Chondrocyte (in vitro differentiated cells): Measurements from ENCODE around the gene SAMD8. TPM values are rescaled to one million over a fixed set of nuclear protein-coding genes. Genes with fewer than 3 reads are reported as not detected.
"Not testable (repeated sequence)": the region's sequence is repeated elsewhere in the genome, so short reads cannot be mapped to it uniquely, and the experiment has no call there.

Source experiments
- DNase-seq: peaks from one replicate; pipeline ENCODE4 v3.0.0; 2021; ENCODE audit warnings: mixed read lengths, low spot score
- H3K27ac Mint-ChIP-seq: one replicate; pipeline ENCODE4 v1.8.0; 2021; ENCODE audit warnings: mild to moderate bottlenecking, moderate library complexity, mixed read lengths; ENCODE audit not compliant: unreplicated experiment
- H3K27me3 Mint-ChIP-seq: 2 replicates; pipeline ENCODE4 v1.8.0; 2021; ENCODE audit warnings: low read depth, mixed read lengths
- H3K36me3 Mint-ChIP-seq: 2 replicates; pipeline ENCODE4 v1.8.0; 2021; ENCODE audit warnings: low read depth, mixed read lengths
- H3K4me1 Mint-ChIP-seq: 2 replicates; pipeline ENCODE4 v1.8.0; 2021; ENCODE audit warnings: low read depth, mild to moderate bottlenecking, mixed read lengths
- H3K4me3 Mint-ChIP-seq: one replicate; pipeline ENCODE4 v1.8.0; 2021; ENCODE audit warnings: mild to moderate bottlenecking, moderate library complexity, mixed read lengths; ENCODE audit not compliant: unreplicated experiment
- H3K9me3 Mint-ChIP-seq: 2 replicates; pipeline ENCODE4 v1.8.0; 2021; ENCODE audit warnings: low read depth, mixed read lengths
- total RNA-seq: library from RNA; stranded (reverse); gene quantifications from 3 replicates; pipeline ENCODE4 v1.2.1, GENCODE V29; 2021
- TF ChIP-seq, protein P1 (sequence below): fragments of 200-600 bp; sonication (generic); IDR thresholded peaks from 2 replicates; pipeline ENCODE4 v1.5.0; 2021; ENCODE audit warnings: antibody characterized with exemption, mild to moderate bottlenecking, moderate library complexity

SAMD8 gene
- total RNA-seq, 1 donor from 2014 or later: 24.7 TPM

DNA sequence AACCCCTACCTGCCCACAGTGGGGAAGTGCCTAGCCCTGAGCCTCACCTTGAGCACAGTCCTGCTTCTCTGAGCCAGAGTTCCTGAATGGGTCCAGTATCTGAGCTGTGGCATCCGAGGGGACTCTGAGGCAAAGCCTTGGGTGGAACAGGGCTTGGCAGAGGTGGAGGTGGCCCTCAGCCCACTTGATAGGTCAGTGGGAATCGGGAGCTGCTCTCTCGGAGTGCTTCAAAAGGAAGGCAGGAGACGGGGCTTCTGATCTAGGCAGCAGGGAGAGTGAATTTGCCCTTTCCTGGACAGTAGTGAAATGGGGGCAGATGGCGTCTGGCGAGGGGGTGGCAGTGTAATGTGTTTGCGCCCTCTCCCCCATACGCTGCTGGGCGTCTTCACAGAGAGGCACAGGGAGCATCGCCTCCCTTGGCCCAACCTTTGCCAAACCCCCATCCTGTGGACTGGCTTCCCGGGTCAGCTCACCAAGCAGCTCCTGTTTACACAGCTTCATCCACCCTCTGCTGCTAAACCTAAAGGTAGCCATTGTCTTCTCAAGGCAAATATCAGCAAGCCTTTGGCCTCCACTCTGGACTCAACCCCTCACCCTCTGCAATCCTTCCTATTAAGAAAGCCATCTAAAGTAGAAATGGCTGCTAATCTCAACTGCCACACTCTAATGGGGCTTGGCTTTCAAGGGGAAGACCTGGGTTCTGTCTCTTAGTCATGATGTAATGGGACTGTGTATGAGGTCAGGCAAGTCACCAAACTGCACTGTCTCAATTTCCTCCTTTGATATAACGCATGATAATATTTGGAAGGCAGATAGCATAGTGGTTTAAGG, 78.0 kb downstream of the SAMD8 start:
- H3K9me3 Mint-ChIP-seq: no peaks in the 10 kb centered on the region
- DNase-seq: no peak
- no peaks in the 10 kb centered on the region for H3K36me3 Mint-ChIP-seq
- peaks cover 10% of the 10 kb centered on the region for H3K4me1 Mint-ChIP-seq
- H3K4me3 Mint-ChIP-seq: no peak overlapping the region
- H3K27ac Mint-ChIP-seq: no peak overlapping the region
- TF ChIP-seq, protein P1, sequence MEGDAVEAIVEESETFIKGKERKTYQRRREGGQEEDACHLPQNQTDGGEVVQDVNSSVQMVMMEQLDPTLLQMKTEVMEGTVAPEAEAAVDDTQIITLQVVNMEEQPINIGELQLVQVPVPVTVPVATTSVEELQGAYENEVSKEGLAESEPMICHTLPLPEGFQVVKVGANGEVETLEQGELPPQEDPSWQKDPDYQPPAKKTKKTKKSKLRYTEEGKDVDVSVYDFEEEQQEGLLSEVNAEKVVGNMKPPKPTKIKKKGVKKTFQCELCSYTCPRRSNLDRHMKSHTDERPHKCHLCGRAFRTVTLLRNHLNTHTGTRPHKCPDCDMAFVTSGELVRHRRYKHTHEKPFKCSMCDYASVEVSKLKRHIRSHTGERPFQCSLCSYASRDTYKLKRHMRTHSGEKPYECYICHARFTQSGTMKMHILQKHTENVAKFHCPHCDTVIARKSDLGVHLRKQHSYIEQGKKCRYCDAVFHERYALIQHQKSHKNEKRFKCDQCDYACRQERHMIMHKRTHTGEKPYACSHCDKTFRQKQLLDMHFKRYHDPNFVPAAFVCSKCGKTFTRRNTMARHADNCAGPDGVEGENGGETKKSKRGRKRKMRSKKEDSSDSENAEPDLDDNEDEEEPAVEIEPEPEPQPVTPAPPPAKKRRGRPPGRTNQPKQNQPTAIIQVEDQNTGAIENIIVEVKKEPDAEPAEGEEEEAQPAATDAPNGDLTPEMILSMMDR: no peak
- H3K27me3 Mint-ChIP-seq: no peaks in the 10 kb centered on the region

DNA sequence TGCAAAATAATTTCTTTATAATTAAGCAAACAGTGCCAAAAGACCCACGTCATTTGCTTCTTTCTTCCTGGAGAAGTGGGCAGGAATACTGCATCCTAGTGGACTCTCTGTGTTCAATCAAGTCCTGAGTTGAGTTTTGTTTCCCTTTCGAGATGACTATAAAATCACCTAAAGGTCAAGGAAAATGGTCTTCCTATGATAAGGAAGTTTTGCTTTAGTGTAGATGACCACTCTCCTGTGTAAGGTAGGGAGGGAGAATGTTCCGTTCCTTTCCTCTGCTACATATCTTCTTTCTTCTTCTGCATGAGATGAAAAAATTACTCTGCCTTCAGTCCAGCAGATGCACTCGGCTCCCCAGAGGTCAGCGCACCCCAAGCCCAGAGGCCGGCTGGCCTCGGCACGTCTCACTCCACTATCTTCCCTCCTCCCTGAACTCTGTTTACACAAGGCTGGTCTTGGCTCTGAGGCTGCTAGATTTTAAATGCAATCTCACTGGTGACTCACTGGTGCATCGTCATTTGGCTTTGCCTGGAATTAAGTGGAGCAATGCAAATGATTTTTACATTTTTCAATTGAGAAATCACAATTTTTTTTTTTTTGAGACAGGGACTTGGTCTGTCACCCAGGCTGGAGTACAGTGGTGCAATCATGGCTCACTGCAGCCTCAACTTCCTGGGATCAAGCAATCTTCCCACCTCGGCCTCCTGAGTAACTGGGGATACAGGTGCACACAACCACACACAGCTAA, 80.5 kb downstream of the SAMD8 start:
- Mint-ChIP-seq H3K9me3 (no peaks in the 10 kb centered on the region), H3K27me3 (no peaks in the 10 kb centered on the region), H3K36me3 (peaks cover 2% of the 10 kb centered on the region), H3K4me1 (peaks cover 7% of the 10 kb centered on the region), H3K27ac (peak overlapping the region; percentile 96), H3K4me3 (peak overlapping the region; percentile 26)
- DNase-seq: no peak
- TF ChIP-seq, protein P1: peak; percentile 50

DNA sequence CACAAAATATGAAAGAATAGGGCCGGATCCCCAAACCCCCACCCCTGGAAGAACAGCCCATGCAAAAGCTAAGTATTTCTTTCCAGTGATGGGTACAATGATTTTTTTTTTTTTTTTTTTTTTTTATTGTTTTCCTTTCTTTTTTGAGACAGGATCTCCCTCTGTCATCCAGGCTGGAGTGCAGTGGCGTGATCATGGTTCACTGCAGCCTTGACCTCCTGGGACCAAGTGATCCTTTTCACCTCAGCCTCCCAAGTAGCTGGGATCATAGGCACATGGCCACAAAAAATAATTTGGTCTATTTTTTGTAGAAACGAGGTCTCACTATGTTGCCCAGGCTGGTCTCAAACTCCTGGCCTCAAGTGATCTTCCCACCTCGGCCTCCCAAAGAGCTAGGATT, 83.2 kb downstream of the SAMD8 start:
- not testable (repeated sequence) for H3K27ac Mint-ChIP-seq, DNase-seq, H3K4me1 Mint-ChIP-seq, H3K27me3 Mint-ChIP-seq, H3K4me3 Mint-ChIP-seq, H3K9me3 Mint-ChIP-seq, H3K36me3 Mint-ChIP-seq

DNA sequence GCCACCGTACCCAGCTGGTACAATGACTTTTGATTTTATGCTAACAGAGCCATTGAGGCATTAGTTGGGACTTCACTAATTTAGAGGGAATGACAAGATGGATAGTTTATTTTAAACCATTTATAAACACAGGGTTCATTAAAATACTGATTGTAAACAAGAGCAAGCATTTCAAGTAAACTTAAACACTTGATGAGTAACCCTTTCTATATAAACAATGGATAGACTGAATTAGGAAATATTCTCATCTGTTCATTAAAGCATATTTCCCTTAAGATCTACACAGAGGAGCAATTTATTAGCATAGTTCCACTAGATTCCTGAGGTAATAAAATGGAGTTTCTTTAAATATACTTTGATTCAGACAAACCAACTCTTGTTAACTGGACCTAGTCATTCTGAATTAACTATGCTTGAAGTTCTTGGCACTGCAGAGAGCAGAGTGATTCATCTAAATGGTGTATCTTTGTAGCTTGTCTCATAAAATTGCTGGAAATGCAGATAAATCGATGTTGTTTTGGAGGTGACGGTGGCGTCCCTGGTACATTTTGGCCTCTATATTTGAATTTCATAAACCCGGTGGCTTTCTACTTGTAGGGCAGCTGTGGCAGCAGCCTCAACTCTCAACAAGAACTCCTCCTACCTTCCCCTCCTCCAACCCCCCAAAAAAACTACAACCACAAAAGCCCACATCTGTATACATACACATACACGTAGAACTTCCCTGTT, 83.7 kb downstream of the SAMD8 start:
- Mint-ChIP-seq H3K9me3 (no peaks in the 10 kb centered on the region), H3K27ac (no peak overlapping the region), H3K4me3 (no peak overlapping the region), H3K4me1 (peaks cover 7% of the 10 kb centered on the region), H3K36me3 (peaks cover 4% of the 10 kb centered on the region), H3K27me3 (no peaks in the 10 kb centered on the region)
- no peak for DNase-seq
- TF ChIP-seq, protein P1: no peak

DNA sequence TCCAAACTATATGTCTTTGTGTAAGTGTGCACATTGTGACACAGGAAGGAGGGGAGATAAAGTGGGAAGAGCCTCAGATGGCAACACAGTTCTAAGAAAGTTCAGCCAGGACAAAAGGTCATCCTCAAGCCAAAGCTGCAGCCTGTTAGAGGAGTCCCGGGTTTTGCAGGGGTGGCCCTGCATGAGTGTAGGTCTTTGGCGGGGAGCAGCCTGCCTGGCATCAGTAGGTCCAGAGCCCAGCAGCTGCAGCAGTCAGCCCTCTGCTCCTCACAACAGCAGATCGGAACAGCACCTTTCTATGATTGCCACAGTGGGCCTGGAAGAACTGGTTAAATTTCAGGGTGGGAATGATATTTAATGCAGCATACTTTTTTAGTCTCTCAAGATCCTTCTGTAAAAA, 85.6 kb downstream of the SAMD8 start:
- H3K9me3 Mint-ChIP-seq: no peaks in the 10 kb centered on the region
- no peak overlapping the region for H3K4me3 Mint-ChIP-seq
- no peak for DNase-seq
- H3K4me1 Mint-ChIP-seq: peaks cover 4% of the 10 kb centered on the region
- H3K27ac Mint-ChIP-seq: no peak overlapping the region
- TF ChIP-seq, protein P1: no peak
- no peaks in the 10 kb centered on the region for H3K27me3 Mint-ChIP-seq
- peaks cover 4% of the 10 kb centered on the region for H3K36me3 Mint-ChIP-seq
